Limb (tissue), 2 donors: ENCODE results near the gene MTA2.

Experiments used
- DNase-seq, 2 donors: peaks; one replicate each; pipeline ENCODE4 v3.0.0-alpha.2; 2016; ENCODE audit errors: extremely low spot score in 2 of 2

Gene MTA2

GRCh38 chr11:62547691-62548281, 53.9 kb downstream of the MTA2 start:
- no peak for DNase-seq

- DNase-seq, result no peak
Observed at GRCh38 chr11:62546929-62547625, 54.6 kb downstream of the MTA2 start.

- DNase-seq, result peak; percentile 68 to 88
Observed at GRCh38 chr11:62546244-62546928, 55.3 kb downstream of the MTA2 start, which contains the start of gene AHNAK. Gene AHNAK, minus strand, starts transcription at chr11:62546806. Its CDS starts 10,708 bp downstream, at chr11:62536098.

GRCh38 chr11:62545437-62546243, 56.0 kb downstream of the MTA2 start:
- DNase-seq, result peak; percentile 95 to 98

GRCh38 chr11:62544581-62545436, 56.9 kb downstream of the MTA2 start:
- DNase-seq, result no peak

- DNase-seq, result peak in 1 of 2 donors; percentile 43
Observed at GRCh38 chr11:62543680-62544444, 57.8 kb downstream of the MTA2 start.
